CD4-positive, alpha-beta T cell treated with Interferon gamma for 1 hour (primary cell): Measurements from ENCODE around the gene ANP32A.

Source experiments
- DNase-seq: peaks from one replicate; pipeline ENCODE4 v3.0.0-alpha.2; 2020

The ANP32A gene

DNA sequence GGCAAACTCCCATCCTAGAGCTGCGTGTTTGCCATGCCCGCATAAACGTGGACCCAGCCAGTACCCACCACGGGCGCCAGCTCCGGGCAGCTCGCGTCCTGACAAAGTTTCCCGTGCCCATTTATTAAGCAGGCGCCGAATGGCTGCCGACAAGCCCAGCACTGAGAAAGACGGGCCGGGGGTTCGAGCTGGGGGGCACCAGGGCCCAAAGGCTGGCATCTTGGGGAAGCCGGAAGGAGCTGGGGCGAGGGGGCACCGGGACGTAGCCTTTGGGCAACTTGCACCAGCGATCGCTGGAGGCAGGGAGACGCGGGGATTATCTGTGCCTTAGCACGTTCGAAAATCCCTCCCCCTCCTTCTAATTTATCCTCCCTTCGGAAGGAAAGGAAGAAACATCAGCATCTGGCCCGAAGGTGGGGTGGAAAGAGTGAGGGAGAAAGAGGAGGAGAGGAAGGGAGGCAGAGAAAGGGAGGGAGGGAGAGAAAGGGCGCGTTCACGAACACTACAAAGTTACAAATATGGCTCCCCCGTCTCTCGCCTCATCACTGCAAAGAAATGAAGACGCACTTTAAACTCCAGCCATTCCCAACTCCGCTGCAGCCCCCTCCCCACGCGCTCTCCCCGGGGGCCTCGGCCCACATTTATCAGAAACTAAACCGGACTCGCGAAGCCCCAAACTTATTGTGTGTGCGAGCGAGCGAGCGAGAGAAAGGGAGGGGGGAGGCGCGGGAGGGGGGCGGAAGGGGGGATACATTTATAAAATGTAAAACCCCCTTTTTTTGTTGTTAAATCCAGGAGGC is 1.0 kb downstream of the ANP32A start:
- DNase-seq = peak; percentile 26

DNA sequence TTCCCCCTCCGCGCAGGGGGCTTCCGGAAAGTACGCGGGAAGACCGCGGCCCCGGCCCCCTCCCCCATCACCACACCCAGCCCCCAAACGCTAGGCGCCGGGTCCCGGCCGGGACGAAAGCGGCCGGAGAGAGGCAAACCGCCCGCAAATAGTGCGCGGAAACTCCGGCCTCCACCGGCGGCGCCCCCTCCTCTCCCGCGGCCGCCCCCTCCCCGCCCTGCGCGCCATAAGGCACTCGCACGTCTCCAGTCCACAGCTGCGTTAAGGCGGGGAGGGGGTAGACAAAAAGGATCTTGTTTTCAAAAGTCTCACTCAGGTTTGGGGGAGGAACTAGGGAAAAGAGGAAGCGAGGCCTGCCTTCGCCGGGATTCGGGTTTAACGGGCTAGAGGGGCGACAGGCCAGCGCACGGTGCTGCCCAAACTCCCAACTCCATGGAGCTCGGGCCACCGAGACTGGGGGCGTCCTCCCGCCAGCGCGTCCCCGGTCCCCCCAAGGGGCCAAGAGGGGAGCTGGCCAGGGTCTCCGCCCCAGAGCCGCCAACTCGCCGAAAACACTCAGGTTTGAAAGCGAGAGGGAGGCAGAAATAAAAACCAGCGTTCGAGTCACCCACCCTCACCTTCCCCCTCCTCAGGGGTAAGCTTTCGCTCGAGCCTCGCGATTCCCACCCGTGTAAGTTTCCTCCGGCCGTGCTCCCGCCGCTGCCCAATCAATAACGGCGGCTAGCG is 1.8 kb downstream of the ANP32A start:
- DNase-seq = peak; percentile 53

- peak; percentile 64 for DNase-seq
Observed at GRCh38 chr15:68818066-68818768, 2.5 kb downstream of the ANP32A start.

DNA sequence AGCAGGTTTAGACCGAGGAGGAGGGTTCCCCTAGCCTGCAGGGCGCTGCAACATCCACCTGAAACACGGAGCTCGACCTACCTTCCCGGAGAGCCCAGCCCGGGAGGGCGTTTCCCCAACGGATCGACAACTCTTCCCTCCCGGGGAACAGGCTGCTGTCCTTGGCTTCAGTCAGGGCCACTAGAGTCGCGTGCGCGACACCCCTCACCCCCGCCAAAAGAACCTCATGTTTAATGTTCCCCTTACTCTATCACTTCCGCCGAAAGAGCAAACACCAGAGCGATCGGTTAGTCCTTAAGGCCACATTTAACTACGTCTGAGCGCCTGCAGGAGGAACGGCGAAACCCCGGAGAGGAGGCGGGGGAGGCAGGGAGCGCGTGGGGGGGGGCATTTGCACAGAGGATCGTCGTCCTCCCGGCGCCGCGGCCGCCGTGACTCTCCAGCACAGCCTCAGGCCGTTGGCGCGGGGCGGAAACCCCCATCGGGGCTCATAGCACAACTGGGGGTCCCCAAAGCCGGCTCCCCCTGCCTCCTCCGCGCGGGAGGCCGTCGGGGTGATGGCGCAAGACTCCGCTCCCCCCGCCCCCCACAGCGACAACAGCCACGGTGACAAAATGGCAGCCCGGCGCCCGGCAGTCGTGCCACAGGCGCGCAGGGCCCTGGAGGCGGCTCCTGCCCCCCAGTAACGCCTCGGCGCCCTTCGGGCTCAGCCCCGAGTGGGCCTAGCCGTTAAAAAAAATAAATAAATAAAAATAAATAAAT is 3.2 kb downstream of the ANP32A start:
- peak; percentile 75 for DNase-seq

GRCh38 chr15:68816795-68817303 is 3.8 kb downstream of the ANP32A start:
- DNase-seq = no peak

DNA sequence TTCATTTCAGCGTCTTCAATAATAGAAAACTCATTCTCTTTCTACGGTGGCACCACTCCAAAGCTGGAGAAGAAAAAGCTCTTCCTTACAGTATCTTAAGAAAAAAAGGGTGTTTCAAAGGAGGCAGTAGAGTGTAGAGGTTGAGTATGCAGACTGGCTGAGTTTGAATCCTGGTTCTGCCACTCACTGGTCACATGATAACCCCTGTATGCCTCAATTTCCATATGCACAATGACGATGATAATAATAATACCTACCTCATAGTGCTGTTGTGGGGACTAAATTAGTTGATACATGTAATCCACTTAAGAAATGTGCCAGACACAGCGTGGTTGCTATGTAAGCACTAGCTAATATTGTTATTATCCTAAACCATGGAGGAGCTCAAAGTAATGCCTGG is 4.5 kb downstream of the ANP32A start:
- no peak for DNase-seq

GRCh38 chr15:68815598-68815997 is 5.1 kb downstream of the ANP32A start:
- peak; percentile 22 for DNase-seq

DNA sequence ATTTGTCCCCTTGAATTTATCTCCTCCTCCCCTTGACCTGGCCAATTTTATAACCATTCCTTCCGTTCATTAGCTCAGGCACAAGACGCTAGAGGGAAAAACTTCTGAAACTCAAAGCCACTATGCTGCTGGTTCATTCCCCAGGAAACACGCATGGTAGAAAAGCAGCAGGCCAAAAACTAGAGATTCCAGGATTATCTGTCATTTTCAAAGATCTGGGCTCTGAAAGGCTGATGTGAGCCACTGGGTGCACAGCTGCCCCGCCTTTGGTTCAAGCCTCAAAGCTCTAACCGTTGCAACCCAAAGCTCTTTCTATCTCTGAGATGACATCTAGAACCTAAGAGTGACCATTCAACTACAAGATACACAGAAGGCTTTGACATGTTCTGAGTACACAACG is 6.1 kb downstream of the ANP32A start:
- no peak for DNase-seq

DNA sequence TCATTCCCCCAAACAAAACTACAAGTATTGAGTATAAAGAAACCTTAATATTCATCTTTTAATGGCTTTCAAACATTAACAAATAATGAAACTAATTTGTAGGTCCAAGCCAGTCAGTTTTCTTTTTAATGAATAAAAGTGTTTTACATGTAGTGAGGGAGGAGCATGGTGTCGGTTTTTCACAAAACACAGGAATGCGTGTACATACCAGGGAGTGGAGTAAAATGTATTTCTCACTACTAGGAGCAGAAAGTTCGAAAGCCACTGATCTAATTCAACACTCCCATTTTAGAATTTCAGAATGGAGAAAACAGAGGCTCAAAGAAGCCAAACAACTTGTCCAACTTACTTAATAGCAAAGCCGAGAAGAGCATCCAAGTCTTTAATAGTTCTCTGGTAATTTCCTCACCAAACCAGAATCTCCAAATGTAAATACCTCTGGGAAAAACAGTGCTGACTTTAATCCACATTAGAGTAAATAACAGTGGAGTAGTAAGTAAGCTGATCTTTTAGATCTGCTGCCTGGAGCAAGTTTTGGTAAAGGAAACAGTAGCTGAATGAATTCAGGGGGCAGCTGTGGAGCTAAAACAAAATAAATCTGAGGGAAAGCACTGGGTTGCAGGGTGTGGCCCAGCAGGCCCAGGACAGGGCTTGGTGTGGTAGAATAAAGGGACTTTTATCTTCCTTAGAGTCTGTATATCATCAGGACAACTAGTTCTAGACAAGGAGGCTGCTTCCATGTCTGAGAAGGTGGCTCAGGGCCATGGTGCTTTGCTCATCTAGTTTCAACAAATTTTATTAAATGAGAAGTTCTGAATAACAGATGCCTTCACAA is 7.9 kb downstream of the ANP32A start:
- no peak for DNase-seq

GRCh38 chr15:68812069-68812468 is 8.6 kb downstream of the ANP32A start:
- DNase-seq = no peak

DNA sequence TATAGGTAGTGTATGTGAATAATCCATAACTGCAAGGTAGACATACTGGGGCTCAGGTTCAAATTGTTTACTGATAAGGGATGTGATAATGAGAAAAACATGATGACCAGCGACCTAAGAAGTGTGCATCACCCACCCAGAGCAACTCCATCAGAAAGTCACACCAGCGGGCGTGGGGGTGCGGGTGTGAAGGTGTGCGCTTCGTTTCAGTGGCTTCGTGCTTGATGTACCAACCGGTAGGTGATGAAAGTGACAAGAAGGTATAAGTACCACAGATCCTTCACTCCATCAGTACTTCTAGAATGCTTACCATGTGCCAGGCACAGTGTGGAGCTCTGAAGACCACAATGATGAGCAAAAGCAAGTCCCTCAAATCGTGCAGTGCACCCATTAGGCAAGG is 11.2 kb downstream of the ANP32A start:
- DNase-seq = no peak

GRCh38 chr15:68808770-68809169 is 11.9 kb downstream of the ANP32A start:
- no peak for DNase-seq

DNA sequence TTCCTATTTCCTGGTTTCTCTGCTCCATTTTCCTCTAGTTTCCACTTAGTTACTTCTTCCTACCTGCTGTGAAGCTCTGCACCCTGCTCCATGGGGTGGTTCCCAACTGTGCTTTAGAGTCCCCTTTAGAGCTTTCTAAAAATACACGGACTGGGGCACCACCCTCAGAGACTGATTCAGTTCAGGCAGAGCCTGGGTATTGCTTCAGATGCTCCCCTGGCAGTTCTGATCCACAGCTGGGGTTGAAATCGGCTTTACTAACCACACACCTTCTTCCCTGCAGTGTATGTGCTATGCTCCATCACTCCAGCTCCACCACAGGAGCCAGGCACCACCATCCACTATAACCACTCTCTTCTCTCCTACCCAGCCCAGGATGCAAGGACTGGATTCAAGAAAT is 12.6 kb downstream of the ANP32A start:
- no peak for DNase-seq

DNA sequence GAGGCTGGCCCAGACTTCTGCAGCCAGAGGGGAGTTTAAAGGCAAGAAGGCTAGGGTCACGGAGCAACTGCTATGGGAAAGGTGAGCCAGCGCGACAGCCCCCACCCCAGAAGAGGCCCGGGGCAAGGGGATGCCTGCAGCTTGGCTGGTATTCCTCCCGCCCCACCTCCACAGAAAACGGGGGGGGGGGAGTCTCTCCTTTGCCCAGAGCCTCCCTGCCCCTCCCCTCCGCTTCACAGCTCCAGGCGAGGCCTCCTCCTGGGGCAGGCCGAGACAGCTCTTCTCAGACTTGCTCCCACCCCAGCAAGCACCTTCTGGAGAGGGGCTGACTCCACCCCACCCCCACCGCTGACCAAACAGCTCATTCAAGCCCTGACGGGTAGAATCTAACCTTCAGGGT is 13.4 kb downstream of the ANP32A start:
- no peak for DNase-seq

DNA sequence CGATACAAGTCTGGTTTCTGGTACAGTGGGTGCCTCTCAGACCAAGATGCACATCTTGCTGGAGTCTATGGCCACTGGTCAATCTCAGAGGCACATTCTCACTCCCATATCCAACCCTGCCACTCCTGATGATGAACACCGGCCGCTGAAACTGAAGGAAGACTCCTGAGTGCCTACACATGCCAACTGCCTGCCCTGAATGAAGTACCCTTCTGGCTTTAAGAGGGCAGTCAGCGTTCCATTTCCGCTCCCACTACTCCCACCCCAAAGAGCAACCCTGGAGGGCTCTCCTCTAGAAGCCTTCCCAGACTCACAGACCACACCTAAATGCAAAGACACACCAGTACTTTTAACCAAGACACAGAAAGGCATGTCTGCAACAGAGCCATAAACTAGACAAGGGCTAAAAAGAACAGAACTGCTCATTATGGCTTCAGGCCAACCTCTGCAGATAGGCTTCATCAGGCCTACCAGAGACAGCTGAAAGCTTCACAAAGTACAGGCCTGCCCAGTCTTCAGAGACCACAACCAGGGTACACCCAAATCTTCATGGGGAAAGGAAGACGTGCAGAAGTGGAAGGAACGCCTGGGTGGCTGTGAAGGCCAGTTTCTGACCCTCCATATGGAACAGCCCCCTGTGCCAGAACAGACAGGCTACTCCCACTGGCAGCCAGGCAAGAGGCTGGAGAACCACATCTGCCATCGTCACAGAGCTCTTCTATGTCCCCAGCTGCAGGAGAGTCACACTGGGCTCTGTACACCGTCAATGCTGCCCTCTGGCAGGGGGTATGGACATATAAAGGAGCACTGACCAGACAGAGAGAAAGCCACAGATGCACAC is 14.3 kb downstream of the ANP32A start:
- DNase-seq = no peak

DNA sequence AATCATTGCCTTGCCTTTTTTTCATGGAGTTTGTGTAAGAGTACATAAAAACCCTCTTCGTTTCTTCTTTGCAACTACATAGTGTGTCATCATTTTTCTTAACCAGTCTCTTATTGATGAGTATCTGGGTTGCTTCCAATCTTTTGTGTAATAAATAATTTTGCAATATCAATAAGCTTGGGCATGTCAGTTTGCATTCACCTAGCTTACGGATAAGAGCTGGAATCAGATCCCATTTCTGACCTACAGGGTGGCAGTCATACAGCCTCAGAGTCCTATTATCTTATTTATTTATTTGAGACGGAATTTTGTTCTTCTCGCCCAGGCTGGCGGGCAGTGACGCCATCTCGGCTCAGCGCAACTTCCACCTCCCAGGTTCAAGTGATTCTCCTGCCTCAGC is 18.3 kb downstream of the ANP32A start:
- no peak for DNase-seq

DNA sequence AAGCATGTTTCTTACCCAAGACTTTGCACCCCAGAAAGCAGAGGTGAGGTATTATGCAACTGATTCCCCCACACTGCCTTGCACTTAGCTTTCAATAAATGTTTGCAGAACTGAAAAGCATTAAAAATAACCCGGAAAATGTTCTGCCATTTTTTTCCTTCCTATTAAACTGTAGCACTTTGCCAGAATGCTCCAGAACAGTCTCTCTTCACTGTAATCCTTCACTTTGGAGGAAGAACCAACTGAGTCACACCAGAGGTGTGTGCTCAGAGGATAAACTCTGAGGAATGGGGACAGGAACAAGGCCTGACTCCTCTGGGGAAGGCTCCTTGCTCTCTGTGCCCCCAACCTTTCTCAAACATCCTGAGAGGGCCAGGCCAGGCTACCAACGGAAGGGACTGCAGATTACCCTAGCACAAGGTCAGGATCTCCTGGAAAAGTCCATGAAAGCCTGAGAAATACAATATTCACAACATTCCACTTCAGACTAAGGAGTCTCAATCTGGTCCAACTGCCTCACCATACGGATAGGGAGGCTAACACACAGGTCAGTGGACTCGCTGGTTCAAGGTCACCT is 19.0 kb downstream of the ANP32A start:
- DNase-seq = no peak

- DNase-seq = no peak
Observed at GRCh38 chr15:68800875-68801274, 19.8 kb downstream of the ANP32A start.

- DNase-seq = no peak
Observed at GRCh38 chr15:68798346-68799094, 22.2 kb downstream of the ANP32A start.
